A673 (cell line): ENCODE measurements around the gene CLRN3. TPM values are rescaled to one million over a fixed set of nuclear protein-coding genes. Genes with fewer than 3 reads are reported as not detected.

ENCODE experiments used
- BruUV-seq: library from RNA; stranded (reverse); fragments of 400-500 nt; replicated peaks from 2 replicates; lab custom pipeline; 2021; lab: Mats Ljungman, UMichigan
- CTCF ChIA-PET: fragments of 300-600 bp; sonication (Branson Sonifier 250); formaldehyde crosslinking; loops from one replicate; lab custom pipeline; 2022; ENCODE audit warnings: antibody characterized with exemption; lab: Charles Lee
- POLR2A ChIA-PET: fragments of 300-600 bp; sonication (Branson Sonifier 250); formaldehyde crosslinking; loops from one replicate; lab custom pipeline; 2022; ENCODE audit warnings: antibody characterized with exemption; ENCODE audit not compliant: low non-redundant PET; lab: Charles Lee
- DNase-seq: peaks from one replicate; pipeline ENCODE4 v3.0.0-alpha.2; 2015; ENCODE audit warnings: low spot score
- H3K27ac ChIP-seq: fragments of 200-600 bp; sonication (generic); 2 replicates; pipeline ENCODE4 v1.5.1; 2016; ENCODE audit warnings: mixed run types, low read depth, mild to moderate bottlenecking, mixed read lengths, antibody characterized with exemption, low read length; ENCODE audit not compliant: poor library complexity, severe bottlenecking
- H3K27me3 ChIP-seq: fragments of 200-600 bp; sonication (generic); replicated peaks from 2 replicates; pipeline ENCODE4 v1.6.1; 2017; ENCODE audit warnings: mixed run types, low read depth, mild to moderate bottlenecking, mixed read lengths, antibody characterized with exemption, low read length; ENCODE audit not compliant: insufficient read depth, poor library complexity
- H3K36me3 ChIP-seq: fragments of 200-600 bp; sonication (generic); 2 replicates; pipeline ENCODE4 v1.6.1; 2016; ENCODE audit warnings: mixed run types, mild to moderate bottlenecking, mixed read lengths, antibody characterized with exemption, low read length; ENCODE audit not compliant: insufficient read depth, poor library complexity, severe bottlenecking
- H3K4me1 ChIP-seq: fragments of 200-600 bp; sonication (generic); 2 replicates; pipeline ENCODE4 v1.6.1; 2017; ENCODE audit warnings: mixed run types, mild to moderate bottlenecking, mixed read lengths, antibody characterized with exemption, low read length; ENCODE audit not compliant: insufficient read depth, poor library complexity, severe bottlenecking
- H3K4me3 ChIP-seq: fragments of 200-600 bp; sonication (generic); 2 replicates; pipeline ENCODE4 v1.5.1; 2016; ENCODE audit warnings: low read depth, mixed run types, mild to moderate bottlenecking, mixed read lengths, low read length; ENCODE audit not compliant: poor library complexity, severe bottlenecking
- H3K9me3 ChIP-seq: fragments of 200-600 bp; sonication (generic); 2 replicates; pipeline ENCODE4 v1.6.1; 2016; ENCODE audit warnings: mixed run types, low read depth, mild to moderate bottlenecking, mixed read lengths, antibody characterized with exemption, low read length; ENCODE audit not compliant: poor library complexity, severe bottlenecking
- CTCF ChIP-seq: fragments of 300-800, 200-600 bp; sonication (generic); conservative IDR thresholded peaks from 2 replicates; pipeline ENCODE4 v1.5.1; 2017; ENCODE audit warnings: low read depth, mild to moderate bottlenecking, antibody characterized with exemption, low read length, moderate library complexity, mixed read lengths
- EZH2 ChIP-seq: fragments of 200-600 bp; sonication (generic); IDR thresholded peaks from 2 replicates; pipeline ENCODE4 v1.6.1; 2017; ENCODE audit warnings: borderline replicate concordance, low read depth, mild to moderate bottlenecking, mixed read lengths, antibody characterized with exemption, low read length; ENCODE audit not compliant: poor library complexity, severe bottlenecking
- intact Hi-C: fragments of 100-400 bp; cut with micrococcal nuclease; formaldehyde crosslinking; loops from one replicate; pipeline ENCODE4 v1.10.0; 2022; ENCODE audit not compliant: unreplicated experiment
- total RNA-seq: library from RNA; stranded (reverse); gene quantifications from 2 replicates; pipeline ENCODE4 v1.2.3, GENCODE V29; 2021

The CLRN3 gene
- total RNA-seq, 1 experiment from 2014 or later = not detected

GRCh38 chr10:127851661-127852194 is 41.0 kb downstream of the CLRN3 start:
- no peaks in the 10 kb centered on the region for H3K36me3 ChIP-seq
- no peak overlapping the region for H3K27ac ChIP-seq
- intact Hi-C loops = loop anchor here (5.0 kb wide), 1 partner anchor 216 kb away; no protein-coding TSS in a partner anchor
- no peaks in the 10 kb centered on the region for H3K27me3 ChIP-seq
- BruUV-seq = no TSS peak
- TF ChIP-seq CTCF = no peak
- no peaks in the 10 kb centered on the region for H3K4me1 ChIP-seq
- ChIA-PET POLR2A (no interaction called here), CTCF (no interaction called here)
- H3K4me3 ChIP-seq = no peak overlapping the region
- H3K9me3 ChIP-seq = no peaks in the 10 kb centered on the region
- DNase-seq = no peak

DNA sequence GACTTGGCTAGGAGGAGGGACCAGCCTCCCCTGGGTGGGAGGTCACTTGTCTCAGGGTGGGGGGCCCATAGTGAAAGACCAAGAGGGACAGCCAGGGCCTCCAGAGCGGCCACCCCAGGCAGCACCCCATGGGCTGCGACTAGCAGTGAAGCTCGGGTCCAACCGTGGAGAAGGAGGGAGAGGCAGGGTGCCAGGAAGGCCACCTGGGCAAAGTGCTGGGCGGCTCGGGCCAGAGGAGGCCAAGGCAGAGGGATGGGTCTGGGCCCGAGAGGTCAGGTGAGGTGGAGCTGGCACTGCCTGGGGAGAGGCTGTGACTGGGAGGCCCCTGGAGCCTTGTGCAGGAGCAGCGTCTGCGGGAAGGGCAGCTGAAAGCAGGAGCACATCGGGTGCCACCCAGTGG is 41.8 kb downstream of the CLRN3 start:
- H3K9me3 ChIP-seq = no peaks in the 10 kb centered on the region
- no peak for DNase-seq
- no peaks in the 10 kb centered on the region for H3K27me3 ChIP-seq
- intact Hi-C loops = loop anchor here (5.0 kb wide), 1 partner anchor 216 kb away; no protein-coding TSS in a partner anchor
- POLR2A ChIA-PET = no interaction called here
- no peaks in the 10 kb centered on the region for H3K36me3 ChIP-seq
- TF ChIP-seq EZH2 (no peak), CTCF (no peak)
- no TSS peak for BruUV-seq
- no peak overlapping the region for H3K4me3 ChIP-seq
- CTCF ChIA-PET = no interaction called here
- H3K27ac ChIP-seq = no peak overlapping the region
- no peaks in the 10 kb centered on the region for H3K4me1 ChIP-seq

DNA sequence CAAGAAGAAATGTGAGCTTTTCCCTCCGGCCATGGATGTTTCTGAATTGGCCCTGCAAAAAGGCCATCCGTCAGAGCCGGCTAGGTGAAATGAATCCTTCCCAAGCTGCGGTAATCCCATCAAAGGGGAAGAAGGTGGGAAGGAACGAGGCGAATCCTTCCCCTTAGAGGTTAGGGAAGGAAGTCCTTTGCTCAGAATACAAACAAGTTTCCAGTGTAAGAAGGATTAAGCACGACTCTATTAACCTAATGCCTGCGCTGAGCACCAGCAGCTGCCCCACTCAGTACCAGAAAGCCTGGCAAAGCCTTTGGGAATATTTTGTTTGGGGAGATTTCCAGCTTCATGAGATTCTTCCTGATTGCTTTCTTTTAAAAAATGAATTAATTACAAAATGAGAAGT is 42.8 kb downstream of the CLRN3 start:
- intact Hi-C loops = loop anchor here (5.0 kb wide), 1 partner anchor 217 kb away; no protein-coding TSS in a partner anchor
- Histone ChIP-seq H3K4me1 (no peaks in the 10 kb centered on the region), H3K4me3 (no peak overlapping the region), H3K27me3 (no peaks in the 10 kb centered on the region), H3K27ac (no peak overlapping the region), H3K9me3 (no peaks in the 10 kb centered on the region), H3K36me3 (no peaks in the 10 kb centered on the region)
- no peak for TF ChIP-seq EZH2
- no peak for TF ChIP-seq CTCF
- no peak for DNase-seq
- ChIA-PET POLR2A (no interaction called here), CTCF (interaction anchor here (0.6 kb wide), 2 partner anchors 171 to 229 kb away, joined by 4 to 6 read pairs; no protein-coding TSS in a partner anchor)
- no TSS peak for BruUV-seq
